GM21528 (cell line): Measurements from ENCODE around the gene FOXL1.

Experiments
- ATAC-seq: cut with Tn5 transposase; IDR thresholded peaks from one replicate; pipeline ENCODE4 v1.9.1; 2021; ENCODE audit warnings: mild to moderate bottlenecking, moderate library complexity; ENCODE audit not compliant: unreplicated experiment, low FRiP score

The FOXL1 gene

GRCh38 chr16:86625821-86626220 lies 47.5 kb downstream of the FOXL1 start:
- ATAC-seq, result no peak

- no peak for ATAC-seq
Observed at GRCh38 chr16:86626284-86626683, 47.9 kb downstream of the FOXL1 start.

- no peak for ATAC-seq
Observed at GRCh38 chr16:86626966-86627365, 48.6 kb downstream of the FOXL1 start.

- no peak for ATAC-seq
Observed at GRCh38 chr16:86628614-86629013, 50.3 kb downstream of the FOXL1 start.

- no peak for ATAC-seq
Observed at GRCh38 chr16:86630471-86630870, 52.1 kb downstream of the FOXL1 start.

- no peak for ATAC-seq
Observed at GRCh38 chr16:86631444-86631843, 53.1 kb downstream of the FOXL1 start.
